KOPT-K1 (cell line): Measurements from ENCODE around the gene STK25.

Experiments used
- H3K27ac ChIP-seq: fragments of 200-600 bp; sonication (generic); 2 replicates; pipeline ENCODE4 v1.5.1; 2016; ENCODE audit warnings: antibody characterized with exemption, mild to moderate bottlenecking, low read depth, low read length; ENCODE audit not compliant: poor library complexity, severe bottlenecking
- H3K36me3 ChIP-seq: fragments of 200-600 bp; sonication (generic); 2 replicates; pipeline ENCODE4 v1.5.1; 2017; ENCODE audit warnings: antibody characterized with exemption, mild to moderate bottlenecking, low read length, moderate library complexity; ENCODE audit not compliant: insufficient read depth
- H3K9me3 ChIP-seq: fragments of 200-600 bp; sonication (generic); 2 replicates; pipeline ENCODE4 v1.5.1; 2017; ENCODE audit warnings: antibody characterized with exemption, low read length, mild to moderate bottlenecking; ENCODE audit not compliant: insufficient read depth, poor library complexity, severe bottlenecking

STK25 gene

DNA sequence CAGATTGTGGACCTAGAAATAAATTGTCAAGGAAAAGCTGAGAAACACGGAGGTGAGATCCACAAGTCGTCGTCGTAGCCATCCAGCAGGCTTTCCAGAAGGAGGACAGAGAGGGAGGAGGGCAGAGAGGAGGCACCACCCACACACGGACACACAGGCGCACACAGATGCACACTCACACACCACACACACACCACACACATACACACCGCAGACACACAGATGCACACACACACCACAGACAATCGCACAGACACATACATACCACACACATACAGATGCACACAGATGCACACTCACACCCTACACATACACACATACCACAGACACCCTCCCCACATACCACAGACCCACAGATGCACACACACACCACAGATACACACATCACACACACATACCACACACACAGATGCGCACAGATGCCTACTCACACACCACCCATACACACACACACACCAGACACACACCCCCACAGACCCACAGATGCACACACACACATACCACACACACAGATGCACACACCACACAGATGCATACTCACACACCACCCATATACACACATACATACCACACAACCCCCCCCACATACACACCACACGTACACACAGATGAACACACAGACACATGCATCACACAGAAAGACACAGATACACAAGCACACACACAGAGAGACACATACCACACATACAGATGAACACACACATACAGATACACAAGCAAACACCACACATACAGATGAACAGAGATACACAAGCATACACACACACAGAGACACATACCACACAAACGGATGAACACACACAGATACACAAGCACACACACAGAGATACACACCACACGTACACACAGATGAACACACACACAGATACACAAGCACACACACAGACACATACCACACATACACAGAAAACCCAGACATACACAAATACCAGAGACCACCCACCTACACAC lies 37.4 kb upstream of the STK25 start:
- H3K36me3 ChIP-seq, result no peaks in the 10 kb centered on the region
- no peaks in the 10 kb centered on the region for H3K9me3 ChIP-seq
- H3K27ac ChIP-seq, result no peak overlapping the region

DNA sequence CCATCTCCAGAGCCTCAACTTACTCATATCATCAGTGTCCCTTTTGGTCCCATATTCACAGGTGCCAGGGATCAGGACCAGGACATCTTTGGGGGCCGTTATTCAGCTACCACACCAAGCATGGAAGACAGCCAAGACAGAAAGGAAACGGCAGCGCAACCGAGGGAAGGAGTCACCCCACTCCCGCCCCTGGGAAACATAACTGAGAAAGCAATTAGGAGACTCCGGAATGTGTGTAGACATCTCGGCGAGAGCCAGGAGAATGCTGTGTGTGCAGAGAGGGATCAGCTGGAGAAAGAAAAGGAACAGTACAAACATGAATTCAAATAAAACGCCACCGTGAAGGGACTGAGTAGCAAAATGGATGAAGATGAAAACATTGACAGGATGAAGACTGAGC lies 36.7 kb upstream of the STK25 start:
- no peak overlapping the region for H3K27ac ChIP-seq
- no peaks in the 10 kb centered on the region for H3K9me3 ChIP-seq
- H3K36me3 ChIP-seq, result no peaks in the 10 kb centered on the region

DNA sequence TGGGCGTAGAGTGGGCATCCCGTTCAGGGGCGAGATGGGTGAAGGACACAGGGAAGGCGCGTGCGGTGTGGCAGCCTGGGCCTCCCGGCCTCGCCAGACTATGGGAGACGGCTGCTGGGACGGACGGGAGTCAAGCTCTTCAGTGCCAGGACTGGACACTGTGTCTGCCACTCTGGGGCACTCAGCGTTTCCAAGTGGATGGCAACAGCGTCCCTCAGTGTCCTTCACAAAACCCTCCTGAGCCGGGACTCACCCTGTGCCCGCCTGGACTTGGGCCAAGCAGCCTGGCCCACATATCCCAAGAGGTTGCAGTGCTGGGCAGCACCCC lies 33.9 kb upstream of the STK25 start:
- no peak overlapping the region for H3K27ac ChIP-seq
- H3K9me3 ChIP-seq, result no peaks in the 10 kb centered on the region
- no peaks in the 10 kb centered on the region for H3K36me3 ChIP-seq

DNA sequence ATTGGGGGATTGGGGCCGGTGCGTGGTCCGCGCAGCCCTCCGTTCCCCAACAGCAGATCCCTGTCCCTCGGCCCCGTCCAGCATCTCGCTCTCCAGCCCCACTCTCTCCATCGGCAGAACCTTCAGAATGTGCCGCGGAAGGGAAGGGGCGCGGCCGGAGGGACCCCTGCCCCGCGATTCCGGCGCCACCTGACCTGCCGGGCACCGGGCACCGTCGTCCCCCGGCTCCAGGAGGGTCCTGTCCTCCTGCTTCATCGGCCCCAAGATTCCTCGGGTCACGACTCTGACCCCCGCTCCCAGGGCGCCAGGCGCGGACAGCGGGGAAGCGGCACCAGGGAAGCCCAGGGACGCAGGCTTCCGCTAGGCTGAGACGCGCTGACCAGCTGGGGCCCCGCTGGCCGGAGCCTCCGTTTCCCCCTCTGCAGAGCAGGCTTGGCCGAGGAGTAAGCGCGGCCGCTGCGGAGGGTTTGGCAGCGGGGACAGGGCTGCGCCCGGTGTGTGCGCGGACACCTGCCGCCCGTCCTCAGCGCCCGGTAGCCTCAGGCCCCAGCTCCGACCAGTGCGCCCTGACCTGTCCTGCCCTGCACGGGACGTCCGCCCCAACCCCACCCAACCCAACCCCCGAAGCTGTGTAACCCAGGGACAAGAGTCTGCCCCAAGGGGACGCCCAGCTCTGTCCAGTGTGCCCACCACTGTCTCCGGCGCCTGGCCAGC lies 33.3 kb upstream of the STK25 start:
- no peaks in the 10 kb centered on the region for H3K36me3 ChIP-seq
- no peaks in the 10 kb centered on the region for H3K9me3 ChIP-seq
- no peak overlapping the region for H3K27ac ChIP-seq

DNA sequence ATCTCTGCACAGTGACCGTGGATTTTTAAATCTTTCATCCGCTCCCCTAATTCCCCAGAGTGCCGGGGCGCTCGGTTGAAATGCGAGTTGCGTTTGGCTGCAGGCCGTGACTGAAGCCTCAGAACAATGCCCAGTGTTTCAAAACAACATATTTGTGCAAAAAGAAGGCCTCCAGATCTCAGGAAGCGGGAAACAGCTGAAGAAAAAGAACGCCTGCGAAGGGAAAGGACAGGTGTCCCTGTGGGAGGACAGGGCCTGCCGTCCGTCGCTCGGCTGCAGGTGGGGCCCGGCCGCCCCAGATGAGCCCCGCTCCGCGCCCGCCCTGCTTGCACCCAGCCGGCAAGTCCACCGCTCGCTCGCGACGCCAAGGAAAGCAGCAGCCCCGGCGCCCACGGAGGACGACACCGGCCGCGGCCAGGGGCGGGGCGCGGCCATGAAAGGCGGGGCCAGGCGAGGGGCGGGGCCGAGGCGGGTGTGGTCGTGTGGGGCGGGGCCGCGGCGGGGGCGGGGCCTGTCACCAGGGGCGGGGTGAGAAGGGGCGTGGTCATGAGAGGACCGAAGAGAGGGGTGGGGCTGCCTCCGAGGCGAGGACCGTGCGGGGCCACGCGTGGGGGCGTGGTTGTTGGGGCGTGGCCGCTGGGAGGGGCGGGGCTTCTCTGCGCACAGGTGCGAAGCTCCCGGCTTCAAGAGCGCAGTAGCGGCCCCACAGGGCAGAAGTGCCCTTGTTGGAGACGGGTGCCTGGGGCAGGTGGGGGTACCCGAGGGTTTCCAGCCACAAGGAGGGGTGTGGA lies 32.6 kb upstream of the STK25 start:
- Histone ChIP-seq H3K36me3 (no peaks in the 10 kb centered on the region), H3K9me3 (no peaks in the 10 kb centered on the region), H3K27ac (no peak overlapping the region)

DNA sequence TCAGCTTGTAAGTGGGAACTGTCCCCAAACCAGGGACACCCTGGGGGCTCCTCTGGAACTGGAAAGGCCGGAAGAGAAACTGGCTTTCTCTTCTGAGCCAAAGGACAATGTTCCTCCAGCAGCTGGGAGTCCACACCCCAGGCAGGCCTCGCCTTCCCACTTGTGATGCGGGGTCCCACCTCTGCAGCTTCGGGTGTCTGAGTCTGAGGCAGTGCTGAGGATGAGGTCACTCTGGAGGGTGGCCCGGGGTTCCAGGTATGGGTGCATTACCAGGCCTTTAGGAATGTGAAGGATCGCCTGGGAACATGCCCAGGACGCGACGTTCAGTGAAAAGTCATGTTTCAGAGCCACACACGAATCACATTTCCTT lies 32.0 kb upstream of the STK25 start:
- Histone ChIP-seq H3K9me3 (no peaks in the 10 kb centered on the region), H3K36me3 (no peaks in the 10 kb centered on the region), H3K27ac (no peak overlapping the region)

DNA sequence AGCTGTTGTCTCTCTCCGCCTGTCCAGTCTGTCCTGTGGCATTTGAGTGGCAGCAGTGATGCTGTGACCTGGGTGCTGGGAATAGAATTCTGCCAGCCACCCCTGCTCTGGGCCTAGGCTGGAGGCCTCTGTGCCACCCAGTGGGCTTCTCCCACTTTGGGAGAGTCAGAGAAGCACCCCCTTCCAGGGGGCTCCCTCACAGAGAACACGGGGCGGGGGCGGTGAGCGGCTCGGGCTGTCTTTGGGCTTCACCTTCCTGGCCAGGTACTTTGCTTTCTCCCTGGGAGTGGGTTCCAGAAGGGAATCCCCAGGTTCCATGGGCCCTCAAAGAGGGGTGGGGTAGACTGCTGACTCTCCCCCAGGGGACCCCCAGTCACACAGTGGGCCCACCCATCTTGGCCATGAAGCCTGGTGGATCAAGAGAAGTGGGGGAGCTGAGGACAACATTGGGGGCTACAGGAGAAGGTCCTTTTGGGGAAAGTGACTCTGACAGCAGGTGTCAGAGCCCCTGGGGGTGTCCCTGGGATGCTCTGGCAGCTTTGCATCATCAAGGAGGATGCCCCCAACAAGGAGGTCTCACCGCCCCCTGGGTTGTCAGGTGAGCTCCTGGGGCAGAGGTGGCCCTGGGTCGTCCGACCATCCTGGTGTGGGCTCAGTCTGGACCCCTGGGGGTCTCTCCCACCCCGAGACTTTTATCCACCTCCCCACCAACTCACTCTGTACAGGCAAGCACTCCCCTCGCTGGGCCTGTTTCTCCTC lies 31.4 kb upstream of the STK25 start:
- Histone ChIP-seq H3K27ac (no peak overlapping the region), H3K9me3 (no peaks in the 10 kb centered on the region), H3K36me3 (no peaks in the 10 kb centered on the region)

DNA sequence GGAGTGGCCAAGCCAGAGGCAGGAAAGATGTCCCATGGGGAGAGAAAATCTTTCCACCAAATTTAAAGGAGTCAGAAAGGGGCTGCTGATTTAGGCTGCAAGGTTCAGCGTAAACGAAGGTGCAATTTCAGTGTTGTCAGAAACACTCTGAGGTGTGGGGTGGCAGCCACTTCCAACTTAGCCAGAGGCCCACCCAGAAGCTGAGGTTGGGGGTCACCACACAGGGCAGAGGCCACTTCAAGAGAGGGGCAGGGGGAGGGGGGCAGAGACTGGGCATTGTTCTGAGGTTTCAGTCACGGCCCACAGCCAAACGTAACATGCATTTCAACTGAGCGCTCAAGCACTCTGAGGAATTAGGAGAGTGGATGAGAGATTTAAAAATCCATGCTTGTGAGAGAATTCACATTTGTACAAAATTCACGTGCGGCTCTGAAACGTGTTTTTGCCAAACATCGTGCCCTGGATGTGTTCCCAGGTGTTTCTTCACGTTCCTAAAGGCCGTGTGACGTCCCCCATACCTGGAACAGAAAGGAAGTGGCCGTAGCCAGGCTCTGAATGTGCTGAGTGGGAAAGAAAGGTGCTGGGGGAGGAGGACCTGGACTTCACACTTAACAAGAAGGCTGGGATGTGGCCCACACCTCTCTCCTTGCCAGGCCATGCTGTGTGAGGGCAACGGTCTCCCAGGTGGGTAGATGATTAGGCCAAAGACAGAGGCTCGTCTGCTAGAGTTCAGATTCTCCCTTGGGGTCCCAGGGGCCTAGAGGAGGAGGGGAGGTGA lies 30.6 kb upstream of the STK25 start:
- H3K36me3 ChIP-seq, result no peaks in the 10 kb centered on the region

DNA sequence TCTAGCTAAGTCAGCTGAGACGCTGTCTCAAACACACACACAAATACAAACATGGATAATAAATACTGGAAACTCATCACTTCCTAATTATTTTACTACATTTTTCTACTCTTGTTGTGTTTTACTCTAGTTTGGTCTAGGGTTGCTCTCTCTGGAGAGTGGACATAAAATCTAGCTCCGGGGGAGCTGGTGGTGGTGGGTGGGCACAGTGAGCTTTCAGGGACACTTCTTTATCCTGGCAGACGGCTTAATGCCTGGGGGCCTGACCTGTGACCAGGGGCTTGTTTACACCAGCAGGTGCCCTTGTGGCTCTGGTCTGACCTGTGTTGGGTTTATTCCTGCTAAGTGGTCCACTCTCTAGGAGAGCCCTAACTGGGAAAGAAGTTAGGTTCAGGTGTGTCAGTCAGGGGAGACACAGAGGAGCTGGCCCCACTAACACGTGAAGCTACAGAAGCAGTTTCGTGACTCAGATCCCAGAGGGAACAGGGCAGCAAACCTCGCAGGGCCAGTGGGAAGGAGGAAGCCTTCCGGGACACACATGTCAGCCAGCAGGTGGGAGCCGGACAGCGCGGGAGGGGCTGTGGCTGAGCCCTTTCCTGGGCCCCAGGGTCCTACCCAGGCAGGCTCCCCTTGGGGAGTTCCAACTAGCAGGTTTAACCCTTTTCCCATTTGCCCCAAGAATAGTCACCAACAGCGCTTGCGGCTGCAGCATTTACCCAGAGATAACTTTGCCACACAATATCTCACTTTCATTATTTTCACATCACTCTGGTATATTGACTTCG lies 27.7 kb upstream of the STK25 start:
- Histone ChIP-seq H3K9me3 (no peaks in the 10 kb centered on the region), H3K27ac (no peak overlapping the region), H3K36me3 (no peaks in the 10 kb centered on the region)

More for the DNA sequence above, 30.6 kb upstream of the STK25 start:
- H3K27ac ChIP-seq, result no peak overlapping the region
- no peaks in the 10 kb centered on the region for H3K9me3 ChIP-seq

DNA sequence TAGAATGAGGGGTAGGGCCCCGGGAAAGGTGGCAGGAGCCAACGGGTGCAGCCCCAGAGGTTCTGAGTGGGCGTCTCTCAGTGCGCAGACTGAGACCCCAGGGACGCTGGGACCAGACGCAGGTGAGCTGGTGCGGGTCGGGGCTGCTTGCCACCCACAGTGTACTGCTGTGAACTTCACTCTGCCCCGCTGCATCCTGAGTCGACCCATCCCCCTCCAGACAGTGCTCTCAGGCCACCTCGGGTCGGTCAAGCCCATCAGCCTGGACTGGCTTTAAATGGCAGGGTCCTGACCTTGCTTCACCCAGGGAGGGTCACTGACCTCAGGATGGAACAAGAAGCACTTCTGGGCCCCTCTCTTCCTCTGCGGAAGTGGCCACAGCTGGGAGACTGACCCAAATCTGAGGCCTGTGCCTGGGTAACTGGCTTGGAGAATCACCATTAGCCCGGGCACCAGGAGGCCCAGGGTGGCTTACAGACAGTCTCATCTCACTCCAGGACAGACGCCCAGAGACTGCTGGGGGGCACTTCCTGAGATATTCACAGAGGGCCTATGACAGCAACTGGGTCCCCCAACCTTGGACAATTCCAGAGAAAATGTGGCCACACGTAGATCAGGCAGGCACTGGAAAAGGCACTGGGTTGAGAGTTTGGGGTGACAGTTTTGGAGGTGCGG lies 26.5 kb upstream of the STK25 start:
- H3K9me3 ChIP-seq, result no peaks in the 10 kb centered on the region
- no peaks in the 10 kb centered on the region for H3K36me3 ChIP-seq
- no peak overlapping the region for H3K27ac ChIP-seq

DNA sequence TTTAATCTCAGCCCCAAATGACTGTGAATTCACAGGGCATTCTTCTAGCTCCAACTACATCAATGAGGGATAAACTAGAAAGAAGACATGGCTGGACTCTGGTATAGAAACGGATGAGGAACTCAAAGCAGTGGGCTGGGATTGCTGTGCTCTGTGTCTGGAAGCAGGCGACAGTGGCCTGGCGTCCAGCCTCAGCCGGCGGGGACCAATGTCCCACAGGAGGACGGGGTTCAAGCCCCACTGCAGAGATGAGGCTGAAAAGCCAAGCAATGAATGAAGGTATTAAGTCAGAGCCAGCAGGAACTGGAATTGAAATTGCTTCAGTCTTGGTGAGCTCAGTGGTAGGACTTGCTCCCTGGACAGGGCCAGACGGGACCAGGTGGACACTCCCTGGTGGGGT lies 25.9 kb upstream of the STK25 start:
- Histone ChIP-seq H3K27ac (no peak overlapping the region), H3K9me3 (no peaks in the 10 kb centered on the region), H3K36me3 (no peaks in the 10 kb centered on the region)

DNA sequence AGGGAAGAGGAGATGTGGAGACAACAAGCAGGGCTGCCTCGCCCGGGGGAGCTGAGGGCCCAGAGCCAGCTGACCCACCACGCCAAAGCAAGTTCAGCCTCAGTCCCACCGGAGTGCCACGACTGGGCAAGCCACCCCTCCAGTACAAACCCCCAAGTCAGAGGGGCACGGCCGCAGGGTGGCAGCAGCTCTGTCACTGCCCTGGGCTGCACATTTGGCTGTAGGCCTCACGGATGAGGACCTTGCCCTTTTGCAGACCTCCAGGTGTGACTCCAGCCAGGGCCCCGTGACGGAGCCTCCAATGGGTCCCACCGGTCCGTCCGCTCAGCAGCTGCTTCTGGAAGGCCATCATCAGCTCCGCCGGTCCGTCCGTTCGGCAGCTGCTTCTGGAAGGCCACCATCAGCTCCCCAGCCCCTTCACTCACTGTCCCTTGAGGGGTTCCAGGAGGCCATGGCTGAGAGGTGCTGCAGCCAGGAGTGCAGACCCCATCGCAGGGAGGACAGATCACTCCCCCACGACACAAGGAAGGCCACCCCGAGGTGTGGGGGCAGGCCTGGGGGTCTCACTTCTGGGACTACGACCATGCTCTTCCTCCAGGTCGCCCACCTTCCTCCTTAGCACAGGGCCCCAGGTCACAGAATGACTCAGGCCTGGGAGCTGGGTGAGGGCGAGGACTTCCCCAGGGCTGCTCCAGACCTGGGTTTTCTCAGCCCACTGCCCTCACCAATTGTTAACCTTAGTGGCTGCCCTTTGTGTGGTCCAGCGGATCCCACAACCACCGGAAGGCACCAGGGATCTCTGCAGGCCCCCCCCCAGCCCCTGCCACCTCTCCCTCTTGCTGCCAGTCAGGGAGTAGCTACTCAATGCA lies 24.6 kb upstream of the STK25 start:
- H3K36me3 ChIP-seq, result no peaks in the 10 kb centered on the region
- no peaks in the 10 kb centered on the region for H3K9me3 ChIP-seq
- no peak overlapping the region for H3K27ac ChIP-seq
